GM20000 (cell line): ENCODE results near the gene KIAA1958.

Experiments
- DNase-seq: peaks from one replicate; pipeline ENCODE4 v3.0.0; 2012; ENCODE audit warnings: low spot score
- TF ChIP-seq, protein P1 (sequence below): IDR thresholded peaks from 2 replicates; pipeline ENCODE4 v1.5.1; 2012; ENCODE audit warnings: mild to moderate bottlenecking, control low read depth; ENCODE audit errors: extremely low read depth, missing control alignments

KIAA1958 gene

DNA sequence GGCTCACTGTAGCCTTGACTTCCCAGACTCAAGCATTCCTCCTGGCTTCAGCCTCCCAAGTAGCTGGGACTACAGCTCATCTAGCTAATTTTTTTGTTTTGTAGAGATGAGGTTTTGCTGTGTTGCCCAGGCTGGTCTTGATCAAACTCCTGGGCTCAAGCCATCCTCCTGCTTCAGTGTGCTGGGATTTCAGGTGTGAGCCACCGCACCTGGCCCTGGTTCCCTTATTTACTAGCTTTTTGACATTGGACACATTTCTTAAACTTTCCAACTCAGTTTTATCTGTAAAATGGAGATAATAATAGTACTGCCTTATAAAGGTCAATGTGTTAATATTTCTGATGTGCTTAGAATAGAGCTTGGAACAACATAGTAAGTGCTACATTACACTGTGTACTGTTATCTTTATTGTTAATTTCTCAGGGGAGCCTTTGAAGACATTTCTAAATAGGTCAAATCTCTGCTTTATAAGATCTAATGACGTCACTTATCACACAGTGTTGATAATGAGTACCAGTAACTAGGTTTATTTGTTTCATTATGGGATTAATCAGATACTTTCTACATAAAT lies 66.7 kb downstream of the KIAA1958 start:
- no peak for DNase-seq
- TF ChIP-seq, protein P1, sequence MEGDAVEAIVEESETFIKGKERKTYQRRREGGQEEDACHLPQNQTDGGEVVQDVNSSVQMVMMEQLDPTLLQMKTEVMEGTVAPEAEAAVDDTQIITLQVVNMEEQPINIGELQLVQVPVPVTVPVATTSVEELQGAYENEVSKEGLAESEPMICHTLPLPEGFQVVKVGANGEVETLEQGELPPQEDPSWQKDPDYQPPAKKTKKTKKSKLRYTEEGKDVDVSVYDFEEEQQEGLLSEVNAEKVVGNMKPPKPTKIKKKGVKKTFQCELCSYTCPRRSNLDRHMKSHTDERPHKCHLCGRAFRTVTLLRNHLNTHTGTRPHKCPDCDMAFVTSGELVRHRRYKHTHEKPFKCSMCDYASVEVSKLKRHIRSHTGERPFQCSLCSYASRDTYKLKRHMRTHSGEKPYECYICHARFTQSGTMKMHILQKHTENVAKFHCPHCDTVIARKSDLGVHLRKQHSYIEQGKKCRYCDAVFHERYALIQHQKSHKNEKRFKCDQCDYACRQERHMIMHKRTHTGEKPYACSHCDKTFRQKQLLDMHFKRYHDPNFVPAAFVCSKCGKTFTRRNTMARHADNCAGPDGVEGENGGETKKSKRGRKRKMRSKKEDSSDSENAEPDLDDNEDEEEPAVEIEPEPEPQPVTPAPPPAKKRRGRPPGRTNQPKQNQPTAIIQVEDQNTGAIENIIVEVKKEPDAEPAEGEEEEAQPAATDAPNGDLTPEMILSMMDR, result no peak

DNA sequence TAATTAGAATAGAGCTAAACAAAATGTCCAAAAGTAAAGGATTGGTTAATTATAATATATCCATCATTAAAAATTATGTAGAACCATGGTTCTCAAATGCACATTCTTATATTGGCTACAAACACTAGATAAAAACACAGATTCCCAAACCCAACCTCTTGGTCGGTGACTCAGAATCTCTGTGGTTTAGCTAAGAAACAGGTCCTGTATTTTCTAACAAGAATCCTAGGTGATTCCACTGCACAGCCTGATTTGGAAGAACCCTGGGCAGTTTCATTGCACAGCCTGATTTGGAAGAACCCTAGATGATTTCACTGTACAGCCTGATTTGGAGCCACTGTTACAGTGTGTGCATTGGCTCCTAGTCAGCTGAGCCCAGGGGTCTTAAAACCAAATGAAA lies 67.9 kb downstream of the KIAA1958 start:
- no peak for DNase-seq
- TF ChIP-seq, protein P1, result no peak

DNA sequence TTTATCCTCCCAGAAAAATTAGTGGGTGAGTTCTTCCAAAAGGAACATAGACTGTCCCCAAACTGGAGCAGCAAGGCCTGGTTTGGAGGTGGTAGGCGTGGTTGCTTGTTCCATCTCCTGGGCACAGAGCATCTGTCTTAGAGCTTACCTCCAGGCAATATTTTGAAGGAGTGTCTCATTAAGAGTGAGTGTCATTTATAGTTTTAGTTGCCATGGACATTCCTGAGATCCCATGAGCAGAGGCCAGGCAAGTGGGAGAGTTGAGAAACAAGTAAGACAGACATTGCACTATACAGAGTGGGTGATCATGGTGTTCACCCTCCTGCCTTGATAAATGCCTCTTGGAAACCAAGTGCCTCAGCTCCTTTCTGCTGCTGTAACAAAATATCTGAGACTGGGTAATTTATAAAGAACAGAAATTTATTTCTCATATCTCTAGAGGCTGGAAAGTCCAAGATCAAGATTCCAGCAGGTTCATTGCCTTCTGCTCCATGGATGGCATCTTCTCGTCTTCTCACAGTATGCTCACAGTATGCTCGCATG lies 68.5 kb downstream of the KIAA1958 start:
- TF ChIP-seq, protein P1, result no peak
- DNase-seq, result no peak

DNA sequence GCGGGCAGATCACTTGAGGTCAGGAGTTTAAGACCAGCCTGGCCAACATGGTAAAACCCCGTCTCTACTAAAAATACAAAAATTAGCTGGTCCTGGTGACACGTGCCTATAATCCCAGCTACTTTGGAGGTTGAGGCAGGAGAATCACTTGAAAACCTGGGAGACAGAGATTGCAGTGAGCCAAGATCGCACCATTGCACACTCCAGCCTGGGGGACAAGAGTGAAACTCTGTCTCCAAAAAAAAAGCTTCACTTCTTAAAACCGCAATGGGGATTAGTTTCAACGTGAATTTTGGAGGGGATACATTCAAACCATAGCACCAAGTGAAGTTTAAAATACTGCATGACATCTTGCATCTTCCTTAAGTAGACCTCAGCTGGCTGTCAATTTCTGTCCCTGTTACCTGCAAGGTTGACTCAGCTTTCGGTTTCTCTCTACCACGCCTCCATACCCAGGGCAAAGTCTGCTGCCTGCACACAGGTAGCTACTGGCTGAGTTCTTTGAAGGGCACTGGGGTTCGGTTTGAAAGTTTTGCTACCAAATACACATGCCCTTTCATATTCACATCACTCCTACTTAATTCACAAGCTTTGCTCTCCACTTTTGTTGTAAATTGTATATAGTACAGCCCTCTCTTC lies 69.3 kb downstream of the KIAA1958 start:
- TF ChIP-seq, protein P1, result no peak
- no peak for DNase-seq

DNA sequence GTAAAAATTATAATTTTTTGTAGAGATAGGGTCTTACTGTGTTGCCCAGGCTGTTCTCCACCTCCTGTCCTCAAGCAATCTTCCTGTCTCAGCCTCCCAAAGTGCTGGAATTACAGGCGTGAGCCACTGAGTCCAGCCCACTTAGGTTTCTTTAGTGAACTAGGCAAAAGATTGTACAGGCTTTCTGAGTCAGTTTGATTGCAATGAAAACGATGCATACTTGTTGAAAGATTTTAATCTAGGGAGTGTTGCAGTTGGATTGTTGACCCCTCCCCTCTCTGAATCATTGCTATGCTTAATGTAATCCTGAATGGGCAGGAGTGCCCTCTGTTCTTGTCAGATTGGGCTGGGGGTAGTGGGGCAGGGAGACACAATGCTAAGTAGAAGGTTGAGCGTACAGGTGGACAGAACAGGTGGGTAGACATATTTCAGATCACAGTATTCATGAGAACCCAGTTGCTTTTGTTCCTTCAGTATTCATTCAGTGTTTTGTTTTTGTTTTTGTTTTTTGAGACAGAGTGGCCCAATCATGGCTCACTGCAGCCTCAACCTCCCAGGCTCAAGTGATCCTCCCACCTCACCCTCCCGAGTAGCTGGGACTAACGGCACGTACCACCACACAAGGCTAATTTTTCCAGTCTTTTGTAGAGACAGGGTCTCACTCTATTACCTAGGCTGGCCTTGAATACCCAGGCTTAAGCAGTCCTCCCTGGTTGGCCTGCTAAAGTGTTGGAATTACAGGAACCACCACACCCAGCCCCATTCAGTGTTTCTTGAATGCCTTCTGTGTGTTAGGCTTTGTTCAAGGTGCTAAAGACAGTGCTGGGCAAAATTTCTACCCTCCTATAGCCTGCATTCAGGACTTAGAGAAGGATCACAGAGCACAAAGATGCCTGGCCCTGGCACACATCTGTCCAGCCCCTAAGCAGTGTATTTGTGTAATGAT lies 70.1 kb downstream of the KIAA1958 start:
- TF ChIP-seq, protein P1, result no peak
- DNase-seq, result no peak

DNA sequence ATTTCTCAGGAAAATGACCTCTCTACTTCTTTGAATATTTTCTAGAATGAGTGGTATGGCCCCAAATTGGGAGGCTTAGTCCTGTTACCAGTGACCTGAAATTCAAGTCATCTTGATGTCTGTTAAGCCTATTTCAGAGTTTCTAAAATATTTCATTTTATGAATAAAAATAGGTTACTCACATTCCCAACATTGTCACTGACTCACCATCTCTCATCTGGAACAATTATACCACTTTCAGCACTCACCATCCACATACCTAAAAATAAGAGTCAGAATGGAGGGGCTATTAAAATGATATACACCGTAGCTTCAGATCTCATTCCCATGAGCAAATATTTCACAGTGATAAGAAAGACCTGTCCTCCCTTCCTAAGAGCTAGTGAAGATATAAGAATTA lies 71.8 kb downstream of the KIAA1958 start:
- no peak for DNase-seq
- TF ChIP-seq, protein P1, result no peak

DNA sequence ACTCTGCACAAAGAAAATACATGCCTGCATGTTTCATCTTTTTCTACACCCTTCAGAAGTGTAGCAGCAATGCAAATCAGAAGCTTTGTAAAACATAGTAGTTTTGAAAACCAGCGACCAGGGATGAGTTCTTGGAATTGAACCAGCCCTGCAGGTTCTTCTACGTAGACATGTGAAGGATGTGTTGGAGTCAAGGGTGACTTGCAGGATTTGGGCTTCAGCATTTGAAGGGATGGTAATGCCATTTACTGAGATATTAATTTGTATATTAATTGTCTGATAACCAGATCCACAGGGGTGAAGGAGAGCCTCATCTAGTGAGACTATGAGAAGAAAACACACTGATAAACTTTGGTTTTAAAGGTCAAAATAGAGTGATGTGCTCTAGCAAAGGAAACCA lies 72.4 kb downstream of the KIAA1958 start:
- no peak for DNase-seq

More for the DNA sequence above, 72.4 kb downstream of the KIAA1958 start:
- TF ChIP-seq, protein P1, result no peak
